NCI-H748 treated with DMSO at 0.1 percent for 48 hours (cell line): Measurements from ENCODE around the gene CAMK2D.

Experiments used
- DNase-seq: peaks from one replicate; lab custom pipeline; 2025; lab: John Stamatoyannopoulos, UW

CAMK2D gene

GRCh38 chr4:113440371-113440770 lies 321.2 kb downstream of the CAMK2D start:
- no peak for DNase-seq

DNA sequence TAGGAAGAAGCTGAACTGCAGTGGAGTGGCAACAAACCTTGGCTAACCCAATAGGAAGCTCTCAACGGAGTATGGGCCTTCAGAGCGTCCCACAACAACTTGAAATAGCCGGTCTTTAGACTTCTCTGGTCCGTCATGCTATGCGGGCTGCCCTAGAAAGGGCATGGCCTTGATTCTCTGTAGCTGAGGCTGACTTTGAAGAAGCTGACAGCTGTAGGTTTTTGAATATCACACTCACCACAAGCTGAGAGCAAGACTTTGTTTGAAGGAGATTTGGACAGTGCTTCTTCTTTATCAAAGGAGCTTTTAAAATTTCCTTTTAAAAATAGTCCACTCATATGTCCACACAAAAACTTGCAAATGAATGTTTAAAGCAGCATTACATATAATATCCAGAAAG lies 322.9 kb downstream of the CAMK2D start:
- DNase-seq, result no peak

GRCh38 chr4:113437129-113437528 lies 324.4 kb downstream of the CAMK2D start:
- DNase-seq, result no peak

- DNase-seq, result peak; percentile 41
Measured at GRCh38 chr4:113436360-113436759, 325.2 kb downstream of the CAMK2D start.

DNA sequence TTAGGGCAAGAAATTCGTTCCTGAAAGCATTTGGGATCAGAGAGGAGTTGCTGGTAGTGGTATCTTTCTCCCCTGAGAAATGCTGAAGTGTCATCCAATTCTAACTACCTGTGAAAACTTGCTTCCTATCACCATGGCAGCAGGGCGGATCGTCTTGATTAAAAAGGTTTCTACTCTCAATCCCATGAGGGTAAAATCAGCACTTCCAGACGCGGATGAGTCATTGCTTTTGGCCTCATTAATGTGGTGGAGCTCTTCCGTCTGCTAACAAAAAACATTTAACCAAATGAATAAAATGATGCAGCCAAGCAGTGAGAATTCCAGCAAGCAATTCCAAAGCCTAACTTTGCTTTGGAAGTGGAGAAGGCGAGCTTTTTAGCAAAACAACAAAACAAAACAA lies 325.6 kb downstream of the CAMK2D start:
- DNase-seq, result no peak

DNA sequence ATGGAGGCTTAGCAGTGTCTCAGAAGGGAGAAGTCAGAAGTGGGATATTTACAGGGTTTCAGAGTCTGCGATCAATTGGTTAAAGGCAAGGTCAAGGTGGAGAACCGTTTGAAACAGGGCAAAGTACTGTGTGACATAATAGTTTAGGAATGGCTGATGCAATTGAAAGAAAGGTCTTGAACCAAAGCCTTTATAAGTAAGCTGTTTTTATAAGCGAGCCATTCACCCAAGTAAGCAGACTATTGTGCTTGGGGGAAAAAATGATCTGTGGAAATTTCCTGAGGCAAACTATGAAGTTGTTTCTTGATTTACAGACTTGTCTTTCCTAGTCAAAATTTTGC lies 327.3 kb downstream of the CAMK2D start:
- DNase-seq, result no peak

- DNase-seq, result no peak
Measured at GRCh38 chr4:113433536-113434246, 327.8 kb downstream of the CAMK2D start.

DNA sequence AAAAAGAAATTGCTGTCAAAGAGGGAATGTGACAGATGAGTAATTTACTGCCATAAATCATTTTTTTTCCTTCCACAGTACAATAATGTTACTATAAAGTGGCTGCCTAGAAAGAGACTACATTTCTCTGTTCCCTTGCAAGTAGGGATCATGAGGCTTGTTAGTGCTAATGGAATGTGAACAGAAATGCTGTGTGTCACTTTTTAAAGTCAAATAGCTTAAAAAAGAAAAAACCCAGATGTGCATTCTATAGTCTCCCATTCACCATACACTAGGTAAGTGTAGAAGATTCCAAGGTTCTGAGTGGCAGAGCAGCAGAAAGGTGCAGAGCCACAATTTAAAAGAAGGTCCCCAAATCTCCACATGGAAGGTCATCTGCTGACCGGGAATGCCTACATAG lies 328.4 kb downstream of the CAMK2D start:
- DNase-seq, result no peak

DNA sequence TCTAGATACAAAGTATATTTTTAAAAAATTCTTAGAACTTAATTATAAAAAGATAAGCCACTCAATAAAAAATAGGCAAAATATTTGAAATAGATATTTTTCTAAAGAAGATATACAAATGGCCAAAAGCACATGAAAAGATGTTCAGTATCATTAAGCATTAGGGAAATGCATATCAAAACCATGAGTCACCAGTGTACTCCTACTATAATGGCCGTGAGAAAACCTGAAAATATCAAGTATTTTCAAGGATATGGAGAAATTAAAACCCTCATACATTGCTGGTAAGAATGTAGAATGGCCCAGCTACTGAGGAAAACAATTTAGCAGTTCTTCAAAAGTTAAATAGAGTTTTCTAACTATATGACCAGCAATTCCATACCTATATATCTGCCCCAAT lies 337.9 kb downstream of the CAMK2D start:
- no peak for DNase-seq

DNA sequence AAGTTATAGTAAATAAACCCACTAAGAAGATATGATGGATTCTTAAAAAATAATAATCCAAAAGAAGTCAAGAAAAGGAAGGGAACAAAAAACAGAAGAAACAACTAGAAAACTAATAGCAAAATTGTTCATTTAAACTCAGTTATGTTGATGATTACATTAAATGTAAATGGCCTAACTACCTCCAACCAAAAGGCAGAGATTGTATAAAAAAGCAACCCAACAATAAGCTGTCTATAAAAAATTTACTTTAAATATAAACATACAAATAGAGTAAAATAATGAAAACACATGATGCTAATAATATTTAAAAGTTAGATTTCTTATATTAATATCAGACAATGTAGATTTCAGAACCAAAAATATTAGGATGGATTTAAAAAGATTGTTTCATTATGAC lies 340.6 kb downstream of the CAMK2D start:
- DNase-seq, result no peak

- DNase-seq, result no peak
Measured at GRCh38 chr4:113419631-113420030, 341.9 kb downstream of the CAMK2D start.

GRCh38 chr4:113411496-113411938 lies 350.0 kb downstream of the CAMK2D start:
- no peak for DNase-seq

GRCh38 chr4:113410686-113411085 lies 350.9 kb downstream of the CAMK2D start:
- DNase-seq, result no peak

- DNase-seq, result no peak
Measured at GRCh38 chr4:113409181-113409580, 352.4 kb downstream of the CAMK2D start.

DNA sequence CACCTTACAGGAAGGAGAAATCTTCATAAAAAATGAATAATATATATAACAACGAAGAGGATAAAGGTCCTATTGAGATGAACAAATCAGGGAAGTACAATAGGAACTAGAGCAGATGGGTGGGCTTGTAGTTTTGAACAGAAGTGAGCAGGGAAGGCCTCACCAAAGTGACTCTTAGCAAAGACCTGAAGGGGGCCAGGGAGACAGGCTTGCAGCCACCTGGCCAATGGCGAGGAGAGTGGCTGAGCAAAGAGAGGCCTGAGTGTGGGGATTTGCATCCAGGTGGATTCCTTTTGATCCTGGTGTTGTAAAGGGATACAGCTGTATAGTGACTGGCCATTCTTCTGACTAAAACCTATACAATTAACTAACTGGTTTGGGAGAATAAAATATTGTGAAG lies 354.1 kb downstream of the CAMK2D start:
- peak; percentile 4 for DNase-seq

GRCh38 chr4:113406723-113407016 lies 354.9 kb downstream of the CAMK2D start:
- no peak for DNase-seq

DNA sequence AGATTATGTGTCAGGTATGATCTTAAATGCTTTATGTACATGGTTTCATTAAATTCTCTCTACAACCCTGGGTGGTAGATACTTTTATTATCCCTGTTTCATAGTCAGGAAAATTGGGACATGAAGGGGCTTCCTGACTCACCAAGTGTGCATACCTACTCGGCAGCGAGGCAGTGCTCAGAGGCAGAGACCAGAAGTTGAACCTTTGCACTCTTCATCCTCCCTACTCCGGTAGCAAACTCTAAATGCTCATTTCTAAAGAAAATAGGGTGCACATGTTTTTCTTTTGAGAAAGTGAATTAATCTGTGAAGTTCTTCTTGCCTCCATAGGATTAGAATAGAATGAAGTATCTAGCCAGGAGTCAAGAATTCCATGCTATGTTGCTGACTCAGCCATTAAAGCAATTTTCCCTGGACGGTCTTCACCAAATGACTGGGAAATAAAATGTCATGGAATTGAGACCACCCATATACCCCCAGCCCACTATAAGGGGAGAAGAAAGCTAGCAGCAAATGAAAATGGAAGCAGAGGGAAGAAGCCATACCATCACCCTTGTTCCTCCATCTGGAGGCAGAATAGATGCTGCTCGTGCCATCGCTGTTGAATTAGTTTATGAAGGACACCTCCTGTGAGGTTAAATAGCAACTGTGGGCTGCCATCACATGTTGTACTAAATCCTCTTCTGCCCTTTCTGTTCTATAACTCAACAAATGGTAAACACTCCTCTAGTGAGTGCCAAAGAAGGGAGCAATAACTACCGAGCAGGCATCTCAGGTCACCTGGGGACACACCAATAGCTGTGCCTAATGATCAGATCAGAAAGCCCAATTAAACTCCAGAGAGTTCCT lies 355.4 kb downstream of the CAMK2D start:
- peak; percentile 51 for DNase-seq

DNA sequence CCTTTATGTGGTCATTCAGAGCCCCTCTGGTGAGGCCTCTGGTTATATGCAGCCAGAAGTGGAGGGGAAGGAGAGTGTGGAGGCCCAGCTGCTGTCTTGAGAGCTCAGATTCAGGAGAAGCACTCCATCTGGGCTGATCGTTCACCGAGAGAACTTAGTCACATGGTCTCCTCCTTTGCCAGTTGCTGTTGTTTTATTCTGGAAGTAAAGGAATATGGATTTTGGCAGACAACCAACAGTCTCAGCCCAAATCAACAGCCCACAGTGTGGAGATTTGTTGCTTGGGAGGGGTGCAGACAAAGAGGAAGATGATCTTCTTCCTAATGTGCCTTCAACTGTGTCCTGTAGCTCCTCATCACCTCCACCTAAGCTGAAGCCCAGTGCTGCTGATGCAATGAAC lies 356.7 kb downstream of the CAMK2D start:
- no peak for DNase-seq

- DNase-seq, result no peak
Measured at GRCh38 chr4:113404167-113404571, 357.4 kb downstream of the CAMK2D start.
